GM18507 (cell line): ENCODE measurements around the gene ANXA9.

ENCODE experiments used
- DNase-seq: peaks from one replicate; pipeline ENCODE4 v3.0.0; 2011; ENCODE audit warnings: low read depth; ENCODE audit not compliant: insufficient read length; ENCODE audit errors: extremely low spot score
- FAIRE-seq: peaks from 2 replicates; lab custom pipeline; 2011; peaks lifted over from hg19 to GRCh38; lab: Jason Lieb, UNC

The ANXA9 gene

DNA sequence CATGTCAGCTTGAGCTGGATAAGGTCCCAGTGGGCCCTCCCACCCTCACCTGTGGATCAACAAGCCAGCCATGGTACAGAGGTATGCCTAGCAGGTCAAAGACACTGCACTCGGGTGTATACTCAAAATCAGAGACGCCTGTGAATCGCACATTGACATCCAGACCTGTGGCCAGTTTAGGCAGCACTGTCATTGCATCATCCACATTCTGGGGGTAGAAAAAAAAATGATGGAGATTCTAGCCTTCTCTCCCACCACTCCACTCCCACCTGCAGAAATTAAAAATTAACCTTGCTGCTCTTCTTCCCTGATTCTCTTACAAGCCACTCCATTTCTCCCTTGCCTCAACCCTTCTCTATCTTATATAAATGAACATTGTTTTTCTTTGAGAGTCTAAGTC lies 18.3 kb downstream of the ANXA9 start:
- FAIRE-seq (no peak), DNase-seq (no peak)

DNA sequence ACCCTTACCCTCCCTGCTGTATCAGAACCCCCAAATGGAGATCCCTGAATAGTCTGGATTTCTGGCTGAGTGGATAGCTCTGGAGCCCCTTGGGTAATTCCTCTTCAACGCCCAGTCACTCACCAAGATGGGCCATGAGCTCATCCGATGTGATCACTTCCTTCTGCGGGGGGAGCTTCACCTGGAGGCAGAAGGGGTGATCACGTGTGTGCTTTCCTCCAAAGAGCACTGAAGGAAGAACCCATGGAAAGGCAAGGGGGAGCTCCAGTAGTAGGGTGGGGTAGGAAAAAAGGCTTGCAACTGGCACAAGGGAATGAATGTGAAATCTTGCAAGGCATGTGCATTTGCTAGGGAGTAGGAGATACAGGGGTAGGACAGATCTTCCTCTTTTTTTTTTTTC lies 19.5 kb downstream of the ANXA9 start:
- DNase-seq: no peak
- FAIRE-seq: no peak

DNA sequence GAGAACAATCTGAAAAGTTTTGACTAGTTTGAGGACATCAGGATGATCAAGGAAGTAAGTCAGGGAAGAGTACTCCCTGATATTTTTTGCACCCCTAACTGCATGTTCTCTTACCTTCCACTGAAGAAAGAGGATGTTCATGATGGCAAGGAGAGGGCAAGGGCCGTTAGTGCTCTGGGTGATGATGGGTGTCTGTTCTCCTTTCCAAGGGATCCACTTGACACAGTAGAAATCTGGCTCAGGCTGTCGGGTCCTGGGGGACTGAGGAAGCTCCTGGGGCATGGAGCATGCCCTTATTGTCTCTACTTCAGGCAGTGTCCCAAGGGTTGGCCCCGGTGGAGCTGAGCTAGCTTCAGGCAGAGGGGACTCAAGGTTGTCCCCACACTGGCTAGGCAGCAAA lies 20.0 kb downstream of the ANXA9 start:
- FAIRE-seq (no peak), DNase-seq (no peak)

DNA sequence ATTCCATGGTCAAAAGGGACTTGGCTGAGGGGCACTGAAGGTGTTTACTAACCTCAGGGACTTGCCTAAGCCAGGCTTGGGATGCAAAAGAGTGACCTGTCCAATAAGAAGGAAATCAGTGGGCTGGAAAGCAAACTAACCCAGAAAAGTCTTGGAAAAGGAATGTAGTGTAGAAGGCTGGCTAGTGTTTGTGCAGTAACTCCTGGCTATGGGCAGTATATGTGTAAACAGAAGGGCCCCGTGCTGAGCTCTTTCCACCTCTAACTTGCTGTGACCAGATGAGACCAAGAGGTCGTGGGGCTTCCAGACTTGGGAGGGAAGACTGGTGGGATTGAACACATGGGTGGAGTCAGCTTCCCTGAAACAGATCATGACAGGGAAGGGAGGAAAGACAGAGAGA lies 20.5 kb downstream of the ANXA9 start:
- DNase-seq: no peak
- no peak for FAIRE-seq

DNA sequence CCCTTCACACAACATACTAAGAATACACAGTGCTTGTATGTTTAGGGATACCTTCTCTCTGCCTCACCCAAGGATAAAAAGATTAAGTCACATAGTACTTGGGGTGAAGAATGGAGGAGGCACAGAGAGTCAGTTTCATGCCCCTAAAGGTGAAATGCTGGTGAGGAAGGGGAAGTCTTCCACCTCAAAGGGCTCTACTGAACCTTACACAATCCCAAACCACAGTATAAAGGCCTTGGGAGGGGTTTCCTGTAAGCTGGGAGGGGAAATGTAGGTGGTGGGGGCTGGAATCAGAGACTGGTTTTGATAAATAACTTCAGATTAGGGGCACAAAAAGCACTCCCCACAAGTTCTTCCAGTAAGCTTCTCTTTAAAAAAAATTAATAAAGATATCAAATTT lies 21.1 kb downstream of the ANXA9 start:
- FAIRE-seq (no peak), DNase-seq (no peak)

DNA sequence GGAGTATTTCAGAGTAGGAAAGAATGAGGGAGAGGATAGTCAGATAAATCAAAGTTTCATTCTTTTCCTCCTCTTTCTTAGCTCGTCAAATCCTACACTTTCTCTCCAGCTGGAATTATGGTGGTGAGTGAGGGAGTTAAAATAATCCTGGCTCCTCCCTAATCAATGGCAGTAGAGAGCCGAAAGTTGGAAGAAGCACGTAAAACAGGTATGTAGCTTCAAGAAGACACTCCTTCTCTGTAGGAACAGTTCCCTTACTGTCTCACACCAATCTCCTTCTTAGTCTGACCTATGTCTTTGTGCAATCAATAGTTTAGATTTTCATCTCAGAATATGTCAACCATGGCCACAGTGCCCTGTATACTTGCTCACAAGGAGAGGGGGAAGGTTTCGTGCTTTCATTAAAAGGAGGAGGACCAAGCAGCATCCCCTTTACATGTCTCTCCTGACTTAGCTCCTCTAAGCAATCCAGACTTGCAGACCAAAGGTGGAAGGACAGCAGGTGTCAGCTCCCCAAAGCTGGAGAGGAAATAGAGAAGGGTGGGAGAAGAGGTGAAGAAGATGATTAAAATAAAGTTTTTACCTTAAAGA lies 23.7 kb downstream of the ANXA9 start:
- FAIRE-seq (no peak), DNase-seq (no peak)

DNA sequence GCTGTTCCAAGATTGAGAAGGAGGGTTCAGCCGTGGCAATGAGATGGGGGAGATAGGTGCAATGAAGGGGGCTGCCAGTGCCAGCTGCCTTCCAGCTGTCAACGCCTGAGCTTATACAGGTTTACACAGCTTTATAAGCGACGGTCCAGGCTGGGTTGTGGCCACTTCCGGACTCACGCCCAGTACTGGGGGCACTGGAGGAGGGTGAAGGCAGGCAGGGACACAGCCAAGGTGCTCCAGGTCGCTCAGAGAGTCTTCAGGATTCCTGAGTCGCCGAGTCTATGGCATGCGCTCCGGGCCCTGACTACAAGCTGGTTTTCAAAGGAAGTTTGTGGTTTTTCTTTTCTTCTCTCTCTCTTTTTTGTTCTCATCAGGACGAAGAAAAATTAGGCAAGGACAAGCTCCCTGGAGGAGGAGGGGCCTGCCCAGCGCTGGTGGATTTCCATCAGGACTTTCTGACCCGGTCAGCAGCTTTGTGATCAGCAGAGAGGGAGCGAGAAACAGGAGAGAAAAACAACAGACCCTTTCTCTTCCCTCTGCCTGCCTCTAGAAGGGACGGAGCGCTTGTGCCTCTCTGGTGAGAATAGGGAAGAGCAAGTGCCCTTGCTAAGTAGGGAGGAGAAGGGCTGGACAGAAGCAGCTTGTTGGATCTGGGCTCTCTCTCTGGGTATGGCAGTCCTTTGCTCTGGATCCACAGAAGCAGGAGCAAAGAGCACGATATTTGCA lies 24.4 kb downstream of the ANXA9 start, which contains the start of gene MINDY1:
Gene MINDY1, minus strand, starts transcription at position 576 of the 726 bp plus-strand sequence. CDS start 4,285 bp downstream, outside the sequence.
- DNase-seq (no peak), FAIRE-seq (peak; percentile 54)

DNA sequence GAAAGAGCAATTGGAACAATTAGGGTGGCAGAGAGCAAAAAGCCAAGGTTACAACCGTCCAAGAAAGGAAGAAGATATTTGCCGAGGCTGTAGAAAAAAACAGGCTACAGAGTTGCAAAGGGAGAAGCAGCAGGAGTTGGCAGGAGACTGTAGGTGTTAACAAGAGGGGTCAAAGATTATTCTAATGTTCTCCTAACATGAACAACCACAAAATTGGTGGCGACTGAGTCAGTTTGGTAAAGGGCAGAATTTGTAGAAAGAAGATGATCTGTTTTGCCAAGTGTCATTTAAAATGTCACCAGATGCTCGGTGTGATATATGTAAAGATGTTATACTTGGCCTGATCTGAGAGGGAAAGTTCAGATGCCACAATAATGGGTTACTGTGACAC lies 25.8 kb downstream of the ANXA9 start:
- DNase-seq (no peak), FAIRE-seq (no peak)

DNA sequence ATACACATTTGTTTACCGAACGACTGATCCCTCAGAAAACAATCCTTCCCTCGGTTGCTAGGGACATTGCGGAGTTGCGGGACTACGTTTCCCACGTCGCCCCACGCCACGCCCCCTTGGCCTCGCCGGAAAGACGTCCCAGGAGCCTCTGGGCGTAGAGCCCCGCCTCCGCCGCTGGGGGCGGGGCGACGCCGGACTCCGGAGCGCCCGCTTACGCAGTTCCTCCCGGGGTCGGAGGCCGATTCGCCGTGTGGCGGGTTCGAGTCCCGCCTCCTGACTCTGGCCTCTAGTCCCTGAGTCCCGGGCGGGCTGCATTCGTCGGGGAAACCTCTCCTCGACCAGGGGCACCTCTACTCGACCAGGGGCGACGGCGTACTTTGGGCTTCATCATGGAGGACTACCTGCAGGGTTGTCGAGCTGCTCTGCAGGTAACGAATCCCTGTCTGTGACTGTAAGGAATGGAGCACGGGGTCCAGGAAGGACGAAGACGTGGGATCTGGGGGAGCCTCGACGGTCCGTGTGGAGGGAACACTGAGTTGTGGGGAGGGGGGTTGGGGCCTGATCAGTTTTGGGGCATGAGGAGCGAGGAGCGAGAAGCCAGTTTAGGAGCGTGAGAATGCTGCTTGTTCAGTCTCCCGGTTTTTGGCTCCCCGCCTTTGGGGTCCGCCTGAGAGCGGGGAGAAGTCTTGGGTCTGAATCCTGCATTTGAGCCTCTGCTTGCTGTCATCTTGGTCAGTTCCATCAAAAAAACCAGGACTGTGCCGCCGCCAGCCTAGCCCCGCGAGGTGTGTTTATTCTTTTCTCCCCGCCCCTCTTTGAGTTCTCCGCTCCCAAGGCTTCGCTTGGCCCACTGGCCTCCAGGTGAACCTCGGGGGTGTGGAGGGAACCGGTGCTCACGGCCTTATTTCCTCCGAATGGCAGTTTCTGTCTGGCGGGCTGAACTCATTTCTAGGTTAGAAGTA lies 26.4 kb downstream of the ANXA9 start, which contains the start of gene PRUNE1:
Gene PRUNE1, plus strand, starts transcription at position 206 of the 962 bp plus-strand sequence. Its CDS starts 184 bp downstream, at position 390.
- DNase-seq: peak; percentile 99
- FAIRE-seq: peak; percentile 81

DNA sequence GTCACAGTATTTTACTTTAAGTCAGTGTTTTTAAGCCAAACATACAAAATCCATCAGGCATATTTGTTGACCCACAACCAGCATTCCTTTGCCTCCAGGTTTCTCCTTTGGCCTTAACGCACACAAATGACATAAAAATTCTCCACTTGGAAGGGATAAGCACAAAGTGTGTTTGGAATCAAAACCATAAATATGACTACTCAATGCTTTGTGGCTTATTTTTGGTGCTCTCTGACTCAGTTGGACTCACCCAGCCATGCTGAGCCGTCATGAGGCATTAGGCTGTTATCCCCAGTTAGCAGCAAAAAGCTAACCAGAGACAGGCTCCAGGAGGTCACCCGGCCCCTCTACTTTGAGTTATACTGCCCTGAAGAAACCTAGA lies 27.1 kb downstream of the ANXA9 start:
- DNase-seq (no peak), FAIRE-seq (no peak)

DNA sequence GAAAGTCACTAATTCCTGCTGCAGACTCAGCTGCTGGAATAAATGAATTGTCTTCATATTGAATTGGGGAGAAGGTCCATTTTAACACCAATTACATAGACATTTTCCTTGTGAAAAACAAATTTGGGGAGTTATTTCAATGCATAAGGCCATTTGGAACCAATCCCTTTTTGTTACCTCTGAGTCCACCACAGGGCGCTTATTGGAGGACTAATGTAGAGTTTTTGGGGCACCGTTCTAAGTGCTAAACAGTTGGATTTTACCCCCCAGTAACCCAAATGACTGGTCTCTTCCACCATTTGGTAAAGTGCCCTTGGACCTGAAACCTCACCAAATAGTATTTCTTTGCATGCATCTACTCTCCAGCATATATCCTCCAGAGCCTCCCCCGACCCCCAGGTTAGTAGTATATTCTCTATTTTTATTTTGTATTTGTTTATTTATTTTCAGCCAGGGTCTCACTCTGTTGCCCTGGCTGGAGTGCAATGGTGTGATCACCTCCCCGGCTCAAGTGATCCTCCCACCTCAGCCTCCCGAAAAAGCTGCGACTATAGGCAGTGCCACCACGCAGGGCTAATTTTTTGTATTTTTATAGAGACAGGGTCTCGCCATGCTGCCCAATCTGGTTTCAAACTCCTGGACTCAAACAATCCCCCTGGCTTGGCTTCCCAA lies 27.7 kb downstream of the ANXA9 start:
- FAIRE-seq (no peak), DNase-seq (no peak)

DNA sequence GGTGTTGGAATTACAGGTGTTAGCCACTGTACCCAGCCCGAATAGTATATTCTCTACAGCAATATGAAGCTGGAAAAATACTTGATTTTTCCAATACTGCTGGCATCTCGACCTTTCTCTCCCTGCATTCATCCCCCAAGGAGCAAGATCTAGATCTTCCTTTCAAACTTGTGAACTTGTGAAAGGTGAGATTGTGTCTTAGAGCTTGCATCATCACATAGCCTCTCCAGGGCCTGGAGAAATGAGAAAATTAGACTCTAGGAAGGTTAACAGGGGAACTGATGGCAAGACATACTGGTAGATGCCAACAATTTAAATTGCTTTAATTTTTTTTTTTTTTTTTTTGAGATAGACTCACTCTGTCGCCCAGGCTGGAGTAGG lies 28.2 kb downstream of the ANXA9 start:
- no peak for FAIRE-seq
- no peak for DNase-seq

DNA sequence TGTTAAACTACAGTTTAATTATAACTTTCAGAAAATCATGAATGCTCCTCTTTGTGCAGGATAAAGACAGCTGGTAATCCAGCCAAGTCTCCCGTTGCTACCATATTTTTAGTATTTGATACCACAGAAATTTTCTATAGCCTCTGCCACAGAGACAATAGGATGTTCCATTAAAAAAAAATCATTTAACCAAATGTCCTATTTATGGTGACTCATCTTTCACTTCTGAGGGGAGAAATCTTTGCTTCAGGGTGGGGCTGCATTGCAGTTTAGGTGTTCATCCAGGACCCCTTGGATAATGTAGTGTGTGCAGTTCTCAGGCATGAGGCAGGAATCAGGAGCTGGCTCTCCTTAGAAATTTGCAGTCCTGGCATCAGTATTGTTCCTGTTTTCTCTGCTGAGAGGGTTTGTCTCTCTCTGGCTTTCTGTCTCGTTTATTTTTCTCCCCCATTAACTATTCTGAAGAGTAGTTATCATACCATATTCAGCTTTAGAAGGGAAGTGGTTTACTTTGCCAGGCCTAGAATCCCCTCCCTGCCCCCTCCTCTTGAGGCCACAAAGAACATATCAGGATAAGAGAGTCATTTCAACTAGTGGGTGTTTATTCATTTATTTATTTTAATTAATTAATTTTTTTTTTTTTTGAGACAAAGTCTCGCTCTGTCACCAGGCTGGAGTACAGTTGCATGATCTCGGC lies 29.2 kb downstream of the ANXA9 start:
- FAIRE-seq: no peak

DNA sequence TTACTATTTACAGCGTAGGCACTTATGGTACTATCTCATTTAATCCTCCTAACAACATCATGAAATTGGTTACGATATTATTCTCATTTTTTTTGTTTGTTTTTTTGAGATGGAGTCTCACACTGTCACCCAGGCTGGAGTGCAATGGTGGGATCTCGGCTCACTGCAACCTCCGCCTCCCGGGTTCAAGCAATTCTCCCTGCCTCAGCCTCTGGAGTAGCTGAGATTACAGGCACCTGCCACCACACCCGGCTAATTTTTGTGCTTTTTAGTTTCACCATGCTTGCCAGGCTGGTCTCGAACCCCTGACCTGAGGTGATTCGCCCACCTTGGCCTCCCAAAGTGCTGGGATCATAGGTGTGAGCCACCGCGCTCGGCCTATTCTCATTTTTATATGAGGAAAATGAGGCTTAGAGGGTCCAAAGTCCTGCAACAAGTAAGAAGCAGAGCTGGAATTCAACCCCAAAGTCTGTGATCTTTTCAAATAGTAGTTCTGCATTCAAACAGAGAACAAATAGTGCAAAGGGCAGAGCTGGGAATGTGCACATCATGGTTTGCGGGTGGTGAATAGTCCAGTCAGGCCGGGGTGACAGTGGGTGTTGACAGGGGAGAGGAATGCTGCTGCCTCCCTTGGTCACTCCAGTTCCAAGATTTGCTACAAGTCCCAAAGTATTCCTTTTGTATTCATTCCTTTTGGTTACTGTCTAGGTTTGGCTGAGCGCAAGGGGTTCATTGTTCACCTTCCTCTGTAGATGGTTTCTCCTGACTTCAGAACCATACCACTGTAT lies 30.8 kb downstream of the ANXA9 start:
- FAIRE-seq (no peak), DNase-seq (no peak)

More for the DNA sequence above, 29.2 kb downstream of the ANXA9 start:
- DNase-seq: no peak

DNA sequence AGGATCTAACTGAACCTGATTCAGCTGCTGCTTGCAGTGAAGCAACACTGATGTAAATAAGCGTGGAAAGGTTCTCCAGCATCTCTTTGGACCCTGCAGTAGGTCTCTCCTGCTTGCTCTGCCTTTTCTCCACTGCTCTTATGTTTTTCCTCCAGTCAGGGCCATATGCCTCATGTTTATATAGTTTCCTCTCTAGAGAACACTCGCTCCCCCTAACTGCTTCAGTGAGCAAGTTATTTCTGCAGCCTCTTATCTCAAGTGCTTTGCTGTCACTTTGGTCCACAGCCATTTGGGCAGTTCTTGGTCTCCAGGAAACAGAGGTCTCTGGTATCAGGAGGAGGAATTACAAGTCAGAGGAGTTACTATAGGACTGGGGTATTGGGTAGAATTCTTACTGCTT lies 31.4 kb downstream of the ANXA9 start:
- FAIRE-seq (no peak), DNase-seq (no peak)

DNA sequence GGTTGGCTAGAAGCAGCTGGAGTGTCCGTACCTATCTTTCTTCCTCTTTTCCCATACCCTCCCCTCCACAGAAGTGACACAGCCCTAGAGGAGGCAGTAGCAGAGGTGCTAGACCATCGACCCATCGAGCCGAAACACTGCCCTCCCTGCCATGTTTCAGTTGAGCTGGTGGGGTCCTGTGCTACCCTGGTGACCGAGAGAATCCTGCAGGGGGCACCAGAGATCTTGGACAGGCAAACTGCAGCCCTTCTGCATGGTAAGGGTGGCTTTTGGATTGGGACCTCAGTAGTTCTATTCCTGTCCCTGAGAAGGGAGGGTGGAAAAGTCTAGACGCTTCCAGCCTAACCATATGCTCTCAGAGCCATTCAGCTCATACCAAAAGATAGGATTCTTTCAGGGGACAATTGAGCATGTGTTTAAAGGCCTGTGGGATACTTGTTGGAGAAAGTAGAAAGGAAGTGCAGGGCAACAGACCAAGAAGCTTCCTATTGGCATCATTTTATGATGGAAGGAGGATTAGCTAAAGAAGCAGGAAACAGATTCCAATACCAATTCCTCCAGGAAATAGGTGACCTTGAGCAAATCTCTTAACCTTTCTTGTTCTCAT lies 42.6 kb downstream of the ANXA9 start:
- DNase-seq (no peak), FAIRE-seq (peak; percentile 75)

DNA sequence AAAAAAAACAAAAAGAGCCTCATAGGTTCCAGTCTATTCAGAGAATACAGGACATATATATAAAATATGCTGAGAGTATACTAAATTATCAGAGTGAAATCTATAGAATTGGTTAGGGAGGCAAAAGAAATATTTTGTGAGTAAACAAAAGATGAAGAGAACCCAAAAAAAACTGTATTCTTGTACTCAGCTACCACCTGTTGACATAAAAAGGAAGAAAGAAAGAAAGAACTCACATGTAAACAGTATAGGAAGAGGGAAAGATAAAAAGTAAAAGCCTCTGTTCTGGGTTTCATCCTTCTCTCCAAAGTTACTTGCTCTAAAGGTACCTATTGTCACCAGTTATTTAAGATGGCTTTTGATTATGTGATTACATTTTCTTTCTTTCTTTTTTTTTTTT lies 44.4 kb downstream of the ANXA9 start:
- no peak for FAIRE-seq
- no peak for DNase-seq

DNA sequence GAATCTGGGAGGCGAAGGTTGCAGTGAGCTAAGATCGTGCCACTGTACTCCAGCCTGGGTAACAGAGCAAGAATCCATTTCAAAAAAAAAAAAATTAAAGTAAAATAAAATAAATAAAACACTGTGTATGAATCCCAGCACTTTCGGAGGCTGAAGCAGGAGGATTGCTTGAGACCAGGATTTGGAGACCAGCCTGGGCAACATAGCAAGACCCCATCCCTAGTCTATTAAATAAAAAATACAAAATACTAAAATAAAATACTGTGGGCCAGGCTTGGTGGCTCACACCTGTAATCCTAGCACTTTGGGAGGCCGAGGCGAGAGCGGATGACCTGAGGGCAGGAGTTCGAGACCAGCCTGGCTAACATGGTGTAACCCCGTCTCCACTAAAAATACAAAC lies 50.1 kb downstream of the ANXA9 start:
- DNase-seq (no peak), FAIRE-seq (no peak)
